Activated CD8-positive, alpha-beta memory T cell treated with anti-CD3 and anti-CD28 coated beads for 48 hours (primary cell): ENCODE results near the gene PTOV1.

Source experiments
- DNase-seq, 3 experiments: peaks; one replicate each; pipeline ENCODE4 v3.0.0-alpha.2; 2020; ENCODE audit warnings: low read depth in 2 of 3, low spot score in 2 of 3

Gene PTOV1

DNA sequence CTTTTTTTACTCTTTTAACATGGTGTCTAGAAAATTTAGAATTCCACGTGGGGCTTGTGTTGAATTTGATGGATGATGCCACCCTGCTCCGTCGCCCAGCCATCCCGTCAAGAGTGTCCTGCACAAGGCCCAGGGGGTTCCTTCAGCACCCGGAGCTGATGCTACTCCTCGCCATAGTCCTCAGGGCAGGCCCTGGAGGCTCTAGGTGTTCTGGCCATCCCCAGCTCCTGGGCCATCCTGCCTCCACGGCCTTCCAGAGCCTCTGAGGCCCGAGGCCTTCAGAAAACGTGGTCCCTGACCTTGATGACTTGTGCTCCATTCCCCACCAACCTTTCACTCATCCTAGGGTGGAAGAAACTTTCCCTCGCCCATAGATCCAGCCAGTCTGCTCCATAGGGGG lies 22.9 kb downstream of the PTOV1 start:
- no peak for DNase-seq

- DNase-seq = no peak
These were observed 23.7 kb downstream of the PTOV1 start for GRCh38 chr19:49874503-49875157.

GRCh38 chr19:49875177-49875576 lies 24.2 kb downstream of the PTOV1 start:
- no peak for DNase-seq

GRCh38 chr19:49875857-49876421 lies 25.0 kb downstream of the PTOV1 start:
- DNase-seq = peak in 1 of 3 experiments; percentile 37

GRCh38 chr19:49876422-49877019 lies 25.6 kb downstream of the PTOV1 start:
- DNase-seq = peak; percentile 84 to 95 (median 88)

DNA sequence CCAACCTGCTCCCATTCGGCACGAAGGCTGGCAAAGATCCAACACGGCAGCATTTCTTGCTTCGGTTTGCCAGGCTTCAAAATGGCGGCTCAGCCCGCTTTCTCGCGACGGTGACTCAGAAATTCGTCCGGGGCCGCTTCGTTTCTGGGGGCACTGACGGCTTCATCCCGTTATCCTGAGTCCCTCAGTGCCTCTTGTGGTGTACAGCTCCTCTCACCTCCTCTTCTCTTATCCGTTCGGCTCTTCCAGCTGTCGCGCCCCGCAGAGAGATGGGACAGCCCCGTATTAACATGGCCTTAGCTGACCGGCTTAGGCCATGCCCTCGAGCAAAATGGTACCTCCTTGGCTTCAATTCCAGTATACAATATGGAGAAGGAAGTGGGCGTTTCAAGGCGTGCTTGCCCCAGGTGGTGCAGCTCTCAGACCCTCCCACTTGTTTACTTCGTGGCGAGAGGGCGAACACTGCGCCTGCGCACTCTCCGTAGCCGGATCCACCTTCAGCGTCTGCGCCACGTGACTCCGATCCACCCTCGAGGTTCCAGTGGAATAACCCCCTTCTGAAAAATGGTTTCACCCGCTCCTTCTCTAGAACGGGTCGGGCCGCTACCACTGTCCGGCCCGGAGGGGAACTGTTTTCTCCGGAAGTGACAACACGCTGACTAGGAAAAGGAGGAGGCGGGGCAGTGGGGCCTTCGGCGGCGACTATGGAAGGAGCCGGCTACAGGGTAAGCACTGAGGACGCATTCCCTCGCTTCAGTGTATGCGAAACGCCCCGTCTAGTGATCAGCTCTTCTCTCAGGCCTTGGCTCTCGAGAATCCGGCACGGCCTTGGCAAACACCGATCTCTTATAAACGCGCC lies 26.3 kb downstream of the PTOV1 start, which contains the start of the genes AKT1S1 and TBC1D17:
AKT1S1 (minus strand) TSS at position 336 of the 859 bp plus-strand sequence. CDS start 4,060 bp downstream, outside the sequence.
TBC1D17 (plus strand) TSS at position 683 of the 859 bp plus-strand sequence; CDS start at position 705, 22 bp downstream.
- peak; percentile 84 to 97 (median 88) for DNase-seq

GRCh38 chr19:49877879-49878743 lies 27.2 kb downstream of the PTOV1 start:
- DNase-seq = peak; percentile 95 to 97 (median 97)

- no peak for DNase-seq
These were observed 27.7 kb downstream of the PTOV1 start for GRCh38 chr19:49878744-49879070.

DNA sequence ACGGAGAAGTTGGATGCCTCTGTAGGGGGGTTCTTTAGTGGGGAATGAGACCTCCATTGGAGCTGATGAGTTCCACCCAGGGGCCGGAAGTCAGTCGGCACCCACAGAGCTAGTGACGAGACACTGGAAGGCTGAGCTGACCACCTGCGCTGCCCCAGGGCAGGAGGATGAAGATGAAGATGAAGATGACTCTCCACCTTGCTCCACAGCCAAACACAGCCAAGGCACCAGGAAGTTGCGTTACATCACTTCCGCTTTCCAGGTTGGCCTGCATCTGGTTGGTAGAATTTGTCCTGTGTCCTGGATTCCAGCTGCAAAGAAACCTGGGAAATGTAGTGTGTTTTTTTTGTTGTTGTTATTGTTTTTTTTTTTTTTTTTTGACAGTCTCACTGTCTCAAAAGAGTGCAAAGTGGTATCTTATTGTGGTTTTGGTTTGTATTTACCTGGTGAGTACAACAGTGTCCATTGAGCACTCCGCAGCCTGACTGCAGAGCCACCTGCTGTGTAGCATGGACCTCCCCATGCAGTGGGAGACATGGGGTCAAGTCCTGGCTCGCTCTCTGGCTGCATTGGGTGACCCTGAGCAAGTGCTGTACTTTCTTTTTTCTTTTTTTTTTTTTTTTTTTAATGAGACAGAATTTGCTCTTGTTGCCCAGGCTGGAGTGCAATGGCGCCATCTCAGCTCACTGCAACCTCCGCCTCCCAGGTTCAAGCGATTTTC lies 28.4 kb downstream of the PTOV1 start:
- DNase-seq = no peak

DNA sequence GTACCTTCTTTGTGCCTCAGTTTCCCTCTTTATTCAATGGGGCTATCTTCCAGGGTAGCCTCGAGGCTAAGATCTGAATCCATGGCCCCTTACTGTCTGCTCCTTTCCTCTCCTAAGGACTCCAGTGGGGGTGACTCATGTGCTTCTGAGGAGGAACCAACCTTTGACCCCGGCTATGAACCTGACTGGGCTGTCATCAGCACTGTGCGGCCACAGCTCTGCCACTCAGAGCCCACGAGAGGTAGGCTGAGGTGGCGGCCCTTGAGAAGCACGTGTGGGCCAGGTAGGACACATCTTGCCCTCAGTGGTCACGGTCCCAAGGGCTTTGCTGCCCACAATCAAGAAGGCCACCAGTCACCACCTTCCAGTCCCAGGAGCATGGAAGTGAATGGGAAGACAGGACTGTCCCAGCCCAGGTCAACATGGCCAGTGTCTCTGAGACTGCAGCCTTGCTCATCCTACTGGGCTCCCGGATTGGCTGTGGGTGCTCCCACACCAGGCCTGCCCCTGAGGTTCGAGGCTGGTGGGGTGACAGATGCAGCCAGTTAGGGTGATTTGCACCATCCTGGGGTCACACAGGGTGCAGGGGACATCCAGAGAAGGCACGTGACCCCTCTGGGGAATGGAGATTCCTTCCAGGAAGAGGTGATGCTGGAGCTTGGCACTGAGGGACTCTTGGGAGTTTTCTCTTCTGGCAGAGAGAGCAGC lies 29.4 kb downstream of the PTOV1 start:
- DNase-seq = no peak

DNA sequence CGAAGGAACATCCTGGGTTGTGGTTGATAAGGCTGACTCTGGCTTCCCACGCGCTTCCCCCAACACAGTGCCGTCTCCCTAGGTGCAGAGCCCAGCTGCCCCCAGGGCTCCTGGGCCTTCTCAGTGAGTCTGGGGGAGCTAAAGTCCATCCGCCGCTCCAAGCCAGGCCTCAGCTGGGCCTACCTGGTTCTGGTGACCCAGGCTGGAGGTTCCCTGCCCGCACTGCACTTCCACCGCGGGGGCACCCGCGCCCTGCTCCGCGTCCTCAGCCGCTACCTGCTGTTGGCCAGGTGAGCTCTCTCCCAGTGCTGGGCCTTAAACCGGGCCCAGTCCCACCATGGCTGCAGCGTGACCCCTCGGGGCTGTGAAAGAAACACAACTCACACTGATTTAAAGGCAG lies 30.2 kb downstream of the PTOV1 start:
- DNase-seq = no peak

GRCh38 chr19:49881672-49882394 lies 30.9 kb downstream of the PTOV1 start:
- DNase-seq = no peak

DNA sequence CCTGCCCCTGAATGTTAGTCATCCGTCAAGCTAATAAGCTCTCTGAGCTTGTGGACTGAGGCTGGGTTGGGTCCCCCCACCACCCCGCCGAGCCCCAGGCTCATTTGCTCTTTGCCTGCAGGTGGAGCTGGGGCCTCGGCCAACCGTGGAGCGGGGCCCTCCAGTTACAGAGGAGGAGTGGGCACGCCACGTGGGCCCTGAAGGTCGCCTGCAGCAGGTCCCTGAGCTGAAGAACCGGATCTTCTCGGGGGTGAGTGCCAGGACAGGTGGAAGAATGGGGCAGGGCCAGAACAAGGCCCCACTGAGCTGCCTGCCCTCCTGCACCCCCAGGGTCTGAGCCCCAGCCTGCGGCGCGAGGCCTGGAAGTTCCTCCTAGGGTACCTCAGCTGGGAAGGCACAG lies 31.7 kb downstream of the PTOV1 start:
- no peak for DNase-seq

DNA sequence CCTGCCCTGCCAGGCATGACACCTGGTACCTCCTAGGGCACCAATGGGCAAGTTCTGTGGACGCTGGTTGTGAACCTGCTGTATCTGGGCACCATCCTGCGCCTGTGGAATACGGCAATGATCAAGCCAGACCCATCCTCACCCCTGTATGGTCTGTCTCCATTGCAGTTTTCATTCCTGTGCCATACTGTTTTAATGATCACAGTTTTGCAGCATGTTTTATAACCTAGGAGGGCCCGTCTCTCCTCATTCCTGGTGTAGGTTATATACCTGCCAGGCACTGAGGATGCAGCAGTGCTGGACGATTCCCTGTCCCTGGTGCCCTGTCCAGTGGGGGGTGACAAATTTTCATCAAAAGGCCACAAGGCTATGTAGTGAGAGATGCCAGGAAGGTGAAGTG lies 32.1 kb downstream of the PTOV1 start:
- DNase-seq = no peak

DNA sequence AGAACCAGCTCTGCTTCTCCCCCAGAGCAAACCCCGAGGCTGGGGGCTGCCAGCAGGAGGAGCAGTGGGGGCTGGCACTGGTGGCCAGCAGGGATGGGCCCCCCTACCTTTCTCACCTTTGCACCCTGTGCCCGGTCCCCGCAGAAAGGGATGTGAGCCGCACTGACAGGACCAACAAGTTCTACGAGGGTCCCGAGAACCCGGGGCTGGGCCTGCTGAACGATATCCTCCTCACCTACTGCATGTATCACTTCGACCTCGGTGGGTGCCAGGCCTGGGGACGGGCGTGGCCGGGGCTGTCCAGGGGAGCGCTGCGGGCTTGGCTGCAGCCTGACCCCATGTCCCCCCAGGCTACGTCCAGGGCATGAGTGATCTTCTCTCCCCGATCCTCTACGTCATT lies 33.1 kb downstream of the PTOV1 start:
- no peak for DNase-seq

- DNase-seq = no peak
These were observed 33.8 kb downstream of the PTOV1 start for GRCh38 chr19:49884760-49885159.

GRCh38 chr19:49887037-49887664 lies 36.2 kb downstream of the PTOV1 start:
- no peak for DNase-seq
